Endothelial cell of umbilical vein (primary cell): ENCODE data around the gene RAB3D. TPM values are rescaled to one million over a fixed set of nuclear protein-coding genes. Genes with fewer than 3 reads are reported as not detected.

Experiments used
- BruUV-seq: library from RNA; stranded (reverse); fragments of 400-500 nt; replicated peaks from 2 replicates; lab custom pipeline; 2021; lab: Mats Ljungman, UMichigan
- CTCF ChIA-PET: fragments of 300-600, 350-600 bp; sonication (Branson Sonifier 250); formaldehyde crosslinking; loops from one replicate; lab custom pipeline; 2021; ENCODE audit warnings: antibody characterized with exemption, inconsistent platforms; lab: Charles Lee
- POLR2A ChIA-PET: fragments of 300-600, 350-600 bp; sonication (Branson Sonifier 250); formaldehyde crosslinking; loops from one replicate; lab custom pipeline; 2021; ENCODE audit warnings: antibody characterized with exemption, inconsistent platforms; lab: Charles Lee
- DNase-seq: peaks from one replicate; pipeline ENCODE4 v3.0.0-alpha.2; 2011; ENCODE audit warnings: low read depth, low spot score
- FAIRE-seq: peaks from 2 replicates; lab custom pipeline; 2011; peaks lifted over from hg19 to GRCh38; lab: Jason Lieb, UNC
- H2AFZ ChIP-seq: 2 replicates; pipeline ENCODE4 v1.6.0; 2012; ENCODE audit warnings: low read depth, low read length, control low read depth, inconsistent platforms
- H3K27ac ChIP-seq: 2 replicates; pipeline ENCODE4 v1.5.1; 2011; ENCODE audit warnings: low read depth, mild to moderate bottlenecking, control low read depth, low read length, moderate library complexity; ENCODE audit not compliant: insufficient read depth
- H3K27me3 ChIP-seq, 2 experiments: 2 replicates each; pipeline versions ENCODE4 v1.6.0 to v1.6.1; 2011; ENCODE audit warnings: low read length in 2 of 2, mixed read lengths in 1 of 2; ENCODE audit not compliant: control insufficient read depth in 2 of 2, insufficient read depth in 2 of 2
- H3K36me3 ChIP-seq, 2 experiments: 2 replicates in 1 of 2; 3 replicates in 1 of 2; pipeline ENCODE4 v1.5.1; 2011; ENCODE audit warnings: low read length in 2 of 2, mild to moderate bottlenecking in 1 of 2, moderate library complexity in 1 of 2; ENCODE audit not compliant: control insufficient read depth in 2 of 2, insufficient read depth in 2 of 2; ENCODE audit errors: extremely low read depth in 1 of 2
- H3K4me1 ChIP-seq: 3 replicates; pipeline ENCODE4 v1.5.1; 2011; ENCODE audit warnings: mild to moderate bottlenecking, low read length; ENCODE audit not compliant: control insufficient read depth, insufficient read depth; ENCODE audit errors: extremely low read depth
- H3K4me2 ChIP-seq: 2 replicates; pipeline ENCODE4 v1.6.1; 2011; ENCODE audit warnings: low read length, control low read depth, mixed read lengths; ENCODE audit not compliant: insufficient read depth
- H3K4me3 ChIP-seq, 3 experiments: fragments of 200-600 bp in 1 of 3; sonication (generic), shearing (Covaris generic) in 1 of 3; replicated peaks in 1 of 3; 2 replicates each; pipeline ENCODE4 v1.5.1; 2011 to 2016; ENCODE audit warnings: control low read depth in 3 of 3, low read length in 3 of 3, mild to moderate bottlenecking in 2 of 3, inconsistent platforms in 1 of 3, low read depth in 1 of 3, moderate library complexity in 1 of 3; ENCODE audit not compliant: insufficient read depth in 1 of 3
- H3K79me2 ChIP-seq: 2 replicates; pipeline ENCODE4 v1.6.0; 2012; ENCODE audit warnings: low read length, inconsistent platforms; ENCODE audit not compliant: control insufficient read depth, insufficient read depth
- H3K9ac ChIP-seq: replicated peaks from 2 replicates; pipeline ENCODE3; 2011; ENCODE audit warnings: low read length, control low read depth; ENCODE audit not compliant: insufficient read depth; ENCODE audit errors: extremely low read depth
- H3K9me1 ChIP-seq: replicated peaks from 3 replicates; pipeline ENCODE4 v1.6.0; 2011; ENCODE audit warnings: mild to moderate bottlenecking, low read length; ENCODE audit not compliant: control insufficient read depth, insufficient read depth; ENCODE audit errors: extremely low read depth
- H3K9me3 ChIP-seq: replicated peaks from 2 replicates; pipeline ENCODE4 v1.5.1; 2012; ENCODE audit warnings: low read length, inconsistent platforms; ENCODE audit not compliant: control insufficient read depth, insufficient read depth
- H4K20me1 ChIP-seq: replicated peaks from 2 replicates; pipeline ENCODE3; 2011; ENCODE audit warnings: mild to moderate bottlenecking, low read length; ENCODE audit not compliant: control insufficient read depth, insufficient read depth; ENCODE audit errors: extremely low read depth
- EZH2 ChIP-seq: IDR thresholded peaks from 2 replicates; pipeline ENCODE4 v1.6.1; 2012; ENCODE audit warnings: borderline replicate concordance, low read depth, mild to moderate bottlenecking, moderate library complexity, low read length, inconsistent platforms; ENCODE audit not compliant: severe bottlenecking
- GATA2 ChIP-seq: IDR thresholded peaks from 2 replicates; pipeline ENCODE4 v1.7.0; 2011; ENCODE audit warnings: low read depth, mild to moderate bottlenecking, moderate library complexity, mixed read lengths, low read length; ENCODE audit not compliant: insufficient read length, insufficient read depth
- JUN ChIP-seq: IDR thresholded peaks from 2 replicates; pipeline ENCODE4 v1.6.1; 2011; ENCODE audit warnings: borderline replicate concordance, low read depth; ENCODE audit not compliant: insufficient read length, insufficient read depth
- MAX ChIP-seq: IDR thresholded peaks from 2 replicates; pipeline ENCODE4 v1.6.1; 2011; ENCODE audit not compliant: insufficient read depth, insufficient read length
- MYC ChIP-seq: IDR thresholded peaks from one replicate; pipeline ENCODE4 v1.6.1; 2011; ENCODE audit warnings: mild to moderate bottlenecking, low read depth, low read length
- POLR2A ChIP-seq: IDR thresholded peaks from 2 replicates; pipeline ENCODE4 v1.6.1; 2012; ENCODE audit warnings: low read depth, mild to moderate bottlenecking, control low read depth, low read length
- POLR2AphosphoS5 ChIP-seq: IDR thresholded peaks from 2 replicates; pipeline ENCODE4 v1.6.1; 2012; ENCODE audit warnings: low read depth, mild to moderate bottlenecking, control low read depth, low read length, moderate library complexity; ENCODE audit not compliant: insufficient read depth
- dilution Hi-C: fragments of 300-500 bp; cut with MboI; formaldehyde crosslinking; loops from one replicate; pipeline ENCODE4 v1.15.0; 2019; ENCODE audit warnings: low sequenced_read_pairs; ENCODE audit not compliant: extremely low pct_ligation_motif_present
- intact Hi-C: fragments of 100-400 bp; cut with micrococcal nuclease; formaldehyde crosslinking; loops from one replicate; pipeline ENCODE4 v1.10.0; 2022
- polyA plus RNA-seq, 4 experiments: library from polyadenylated mRNA; depleted of rRNA in 3 of 4; stranded (reverse) in 3 of 4; unstranded in 1 of 4; fragments of >200 nt; gene quantifications; 2 replicates each; pipeline versions ENCODE4 v1.2.1 to v1.2.3, GENCODE V29; 2011 to 2012; ENCODE audit warnings: missing spikeins in 1 of 4
- total RNA-seq: library from RNA; stranded (reverse); gene quantifications from 2 replicates; pipeline ENCODE4 v1.2.3, GENCODE V29; 2021
- TF ChIP-seq, protein P1 (sequence below), 2 donors: IDR thresholded peaks; 1 replicate in 1 of 2; 2 replicates in 1 of 2; pipeline ENCODE4 v1.5.1; 2011; ENCODE audit warnings: low read length in 2 of 2, mild to moderate bottlenecking in 2 of 2, moderate library complexity in 2 of 2, control low read depth in 1 of 2, inconsistent platforms in 1 of 2, low read depth in 1 of 2; ENCODE audit not compliant: insufficient read depth in 1 of 2; ENCODE audit errors: extremely low read depth in 1 of 2

The RAB3D gene
- total and polyA plus RNA-seq, 2 donors (not counting 3 experiments of a cell fraction or from before 2014, with no cell fraction given): 35.4 to 48.2 TPM

GRCh38 chr19:11274533-11275086 is 64.8 kb downstream of the RAB3D start:
- POLR2A ChIA-PET: interaction anchor here (0.6 to 1.1 kb wide), 2 partner anchors 19 to 171 kb away, joined by 3 to 8 read pairs; no protein-coding TSS in a partner anchor
- no peak overlapping the region for H2AFZ ChIP-seq
- FAIRE-seq (no peak), DNase-seq (no peak)
- H3K4me2 ChIP-seq: no peak overlapping the region
- dilution Hi-C loops (no loop called here), intact Hi-C loops (no loop called here)
- H3K9me1 ChIP-seq: no peaks in the 10 kb centered on the region
- H3K27ac ChIP-seq: no peak overlapping the region
- no peaks in the 10 kb centered on the region for H3K79me2 ChIP-seq
- no peak overlapping the region for H3K4me3 ChIP-seq
- no peaks in the 10 kb centered on the region for H4K20me1 ChIP-seq
- CTCF ChIA-PET: interaction anchor here (0.7 to 3.1 kb wide), 3 partner anchors 12 to 161 kb away, joined by 3 to 17 read pairs (median 4); partner anchors contain the start of gene PRKCSH
- no peak overlapping the region for H3K9ac ChIP-seq
- H3K27me3 ChIP-seq: no peaks in the 10 kb centered on the region
- peaks cover 14% of the 10 kb centered on the region for H3K4me1 ChIP-seq
- no TSS peak for BruUV-seq
- H3K36me3 ChIP-seq: no peaks in the 10 kb centered on the region
- TF ChIP-seq JUN (no peak), POLR2AphosphoS5 (no peak), EZH2 (no peak), MYC (no peak), GATA2 (no peak), POLR2A (no peak), MAX (no peak)
- TF ChIP-seq, protein P1, sequence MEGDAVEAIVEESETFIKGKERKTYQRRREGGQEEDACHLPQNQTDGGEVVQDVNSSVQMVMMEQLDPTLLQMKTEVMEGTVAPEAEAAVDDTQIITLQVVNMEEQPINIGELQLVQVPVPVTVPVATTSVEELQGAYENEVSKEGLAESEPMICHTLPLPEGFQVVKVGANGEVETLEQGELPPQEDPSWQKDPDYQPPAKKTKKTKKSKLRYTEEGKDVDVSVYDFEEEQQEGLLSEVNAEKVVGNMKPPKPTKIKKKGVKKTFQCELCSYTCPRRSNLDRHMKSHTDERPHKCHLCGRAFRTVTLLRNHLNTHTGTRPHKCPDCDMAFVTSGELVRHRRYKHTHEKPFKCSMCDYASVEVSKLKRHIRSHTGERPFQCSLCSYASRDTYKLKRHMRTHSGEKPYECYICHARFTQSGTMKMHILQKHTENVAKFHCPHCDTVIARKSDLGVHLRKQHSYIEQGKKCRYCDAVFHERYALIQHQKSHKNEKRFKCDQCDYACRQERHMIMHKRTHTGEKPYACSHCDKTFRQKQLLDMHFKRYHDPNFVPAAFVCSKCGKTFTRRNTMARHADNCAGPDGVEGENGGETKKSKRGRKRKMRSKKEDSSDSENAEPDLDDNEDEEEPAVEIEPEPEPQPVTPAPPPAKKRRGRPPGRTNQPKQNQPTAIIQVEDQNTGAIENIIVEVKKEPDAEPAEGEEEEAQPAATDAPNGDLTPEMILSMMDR (IDR thresholded peaks at IDR 0.05; ENCODE audit: extremely low read depth in 1 of 2, insufficient read depth in 1 of 2, low read depth in 1 of 2, low read length in 2 of 2): no peak
- no peaks in the 10 kb centered on the region for H3K9me3 ChIP-seq
